ENCODE measurements around the gene AIFM3. TPM values are rescaled to one million over a fixed set of nuclear protein-coding genes. Genes with fewer than 3 reads are reported as not detected.

AIFM3 gene
- total and polyA plus RNA-seq, 4 donors: 0.38 to 1.1 (median 0.63) TPM

- 77% methylated on average over 19 of the region's 19 CpGs for WGBS
- Histone ChIP-seq H3K9me3 (ENCODE audit: control insufficient read depth in 4 of 4, low read length in 3 of 4) (no peaks in the 10 kb centered on the region), H3K9ac (ENCODE audit: low read depth in 1 of 2, low read length in 2 of 2) (no peak overlapping the region), H3K4me3 (ENCODE audit: low read depth in 1 of 3, low read length in 3 of 3) (no peak overlapping the region), H3K27me3 (ENCODE audit: control insufficient read depth in 4 of 4, insufficient read depth in 4 of 4, low read length in 3 of 4) (no peaks in the 10 kb centered on the region), H3K27ac (ENCODE audit: low read depth in 1 of 2, low read length in 2 of 2) (no peak overlapping the region), H3K4me1 (ENCODE audit: control insufficient read depth in 4 of 4, insufficient read depth in 4 of 4, low read length in 3 of 4) (peaks cover 3 to 13% (median 4%) of the 10 kb centered on the region in 4 donors), H3K36me3 (ENCODE audit: control insufficient read depth in 4 of 4, insufficient read depth in 3 of 4, low read depth in 1 of 4, low read length in 3 of 4) (no peaks in the 10 kb centered on the region)
- no peak for DNase-seq (ENCODE audit: low spot score)
- TF ChIP-seq EGR1 (IDR thresholded peaks at IDR 0.05; ENCODE audit: low read depth in 2 of 2): no peak
- TF ChIP-seq HNF4G (IDR thresholded peaks at IDR 0.05): no peak
- no peak for TF ChIP-seq JUND (IDR thresholded peaks at IDR 0.05)
- TF ChIP-seq RAD21 (IDR thresholded peaks at IDR 0.05): no peak
- TF ChIP-seq MAX (IDR thresholded peaks at IDR 0.05): no peak
- TF ChIP-seq YY1 (IDR thresholded peaks at IDR 0.05): no peak
- no peak for TF ChIP-seq REST (IDR thresholded peaks at IDR 0.05)
- no peak for TF ChIP-seq GABPA (IDR thresholded peaks at IDR 0.05 in 1 of 2, conservative IDR thresholded peaks at IDR 0.05 in 1 of 2)
- no peak for TF ChIP-seq NR2F2 (IDR thresholded peaks at IDR 0.05)
- TF ChIP-seq FOXA1 (IDR thresholded peaks at IDR 0.05): no peak
- TF ChIP-seq FOXA2 (IDR thresholded peaks at IDR 0.05): no peak
- no peak for TF ChIP-seq HNF4A (conservative IDR thresholded peaks at IDR 0.05)
These were observed 699 bp downstream of the AIFM3 start for GRCh38 chr22:20967697-20968211.

- H3K4me3 ChIP-seq (ENCODE audit: low read depth in 1 of 3, low read length in 3 of 3): no peak overlapping the region
- WGBS: 89% methylated on average over 7 of the region's 7 CpGs
- H3K36me3 ChIP-seq (ENCODE audit: control insufficient read depth in 4 of 4, insufficient read depth in 3 of 4, low read depth in 1 of 4, low read length in 3 of 4): no peaks in the 10 kb centered on the region
- no peak overlapping the region for H3K9ac ChIP-seq (ENCODE audit: low read depth in 1 of 2, low read length in 2 of 2)
- no peak for DNase-seq (ENCODE audit: low spot score)
- TF ChIP-seq YY1 (IDR thresholded peaks at IDR 0.05) (no peak), JUND (IDR thresholded peaks at IDR 0.05) (no peak), GABPA (IDR thresholded peaks at IDR 0.05 in 1 of 2, conservative IDR thresholded peaks at IDR 0.05 in 1 of 2) (no peak), RXRA (IDR thresholded peaks at IDR 0.05) (no peak), TAF1 (conservative IDR thresholded peaks at IDR 0.05) (no peak), RAD21 (IDR thresholded peaks at IDR 0.05) (no peak), ATF3 (IDR thresholded peaks at IDR 0.05) (no peak), REST (IDR thresholded peaks at IDR 0.05) (no peak), CTCF (IDR thresholded peaks at IDR 0.05; ENCODE audit: low read depth, low read length, missing input control) (no peak), HNF4A (conservative IDR thresholded peaks at IDR 0.05) (no peak), SP1 (IDR thresholded peaks at IDR 0.05) (no peak), EGR1 (IDR thresholded peaks at IDR 0.05; ENCODE audit: low read depth in 2 of 2) (no peak), FOXA1 (IDR thresholded peaks at IDR 0.05) (no peak), FOXA2 (IDR thresholded peaks at IDR 0.05) (no peak), MAX (IDR thresholded peaks at IDR 0.05) (no peak), NR2F2 (IDR thresholded peaks at IDR 0.05) (no peak), ZBTB33 (IDR thresholded peaks at IDR 0.05) (no peak), HNF4G (IDR thresholded peaks at IDR 0.05) (no peak)
- H3K27ac ChIP-seq (ENCODE audit: low read depth in 1 of 2, low read length in 2 of 2): no peak overlapping the region
- H3K4me1 ChIP-seq (ENCODE audit: control insufficient read depth in 4 of 4, insufficient read depth in 4 of 4, low read length in 3 of 4): peaks cover 3 to 13% (median 4%) of the 10 kb centered on the region in 4 donors
- no peaks in the 10 kb centered on the region for H3K27me3 ChIP-seq (ENCODE audit: control insufficient read depth in 4 of 4, insufficient read depth in 4 of 4, low read length in 3 of 4)
- no peaks in the 10 kb centered on the region for H3K9me3 ChIP-seq (ENCODE audit: control insufficient read depth in 4 of 4, low read length in 3 of 4)
These were observed 1.4 kb downstream of the AIFM3 start for GRCh38 chr22:20968281-20968977.

Measured in liver (tissue), 9 donors.